ENCODE measurements around the gene SH3BGR. TPM values are rescaled to one million over a fixed set of nuclear protein-coding genes. Genes with fewer than 3 reads are reported as not detected.

The SH3BGR gene
- polyA plus RNA-seq, 4 donors = 2.6 to 8.7 (median 4.3) TPM

- no peak overlapping the region for H3K4me3 ChIP-seq (ENCODE audit: low read depth in 1 of 3, low read length in 3 of 3)
- 87 to 93% (median 91%) methylated on average over 6 of the region's 6 CpGs for WGBS, 3 donors
- H3K4me1 ChIP-seq (ENCODE audit: control insufficient read depth in 3 of 3, insufficient read depth in 2 of 3, low read depth in 1 of 3, low read length in 2 of 3) = no peaks in the 10 kb centered on the region
- no peak for FAIRE-seq
- H3K27me3 ChIP-seq (ENCODE audit: control insufficient read depth in 3 of 3, insufficient read depth in 3 of 3, low read length in 3 of 3) = peaks cover 0 to 2% (median 0%) of the 10 kb centered on the region in 3 donors
- H3K9me3 ChIP-seq (ENCODE audit: control insufficient read depth in 2 of 2, insufficient read depth in 1 of 2, low read depth in 1 of 2, low read length in 1 of 2) = no peaks in the 10 kb centered on the region
- no peaks in the 10 kb centered on the region for H3K36me3 ChIP-seq (ENCODE audit: control insufficient read depth in 3 of 3, insufficient read depth in 2 of 3, low read depth in 1 of 3, low read length in 3 of 3)
- DNase-seq = no peak
- no peak overlapping the region for H3K27ac ChIP-seq (ENCODE audit: low read depth in 1 of 3, low read length in 2 of 3)
Measured at GRCh38 chr21:39452970-39453342, 1.2 kb downstream of the SH3BGR start.

- no peak overlapping the region for H3K27ac ChIP-seq (ENCODE audit: low read depth in 1 of 3, low read length in 2 of 3)
- FAIRE-seq (no peak), DNase-seq (no peak)
- H3K4me1 ChIP-seq (ENCODE audit: control insufficient read depth in 3 of 3, insufficient read depth in 2 of 3, low read depth in 1 of 3, low read length in 2 of 3) = no peaks in the 10 kb centered on the region
- peaks cover 0 to 2% (median 0%) of the 10 kb centered on the region in 3 donors for H3K27me3 ChIP-seq (ENCODE audit: control insufficient read depth in 3 of 3, insufficient read depth in 3 of 3, low read length in 3 of 3)
- H3K4me3 ChIP-seq (ENCODE audit: low read depth in 1 of 3, low read length in 3 of 3) = no peak overlapping the region
- H3K9me3 ChIP-seq (ENCODE audit: control insufficient read depth in 2 of 2, insufficient read depth in 1 of 2, low read depth in 1 of 2, low read length in 1 of 2) = no peaks in the 10 kb centered on the region
- no peaks in the 10 kb centered on the region for H3K36me3 ChIP-seq (ENCODE audit: control insufficient read depth in 3 of 3, insufficient read depth in 2 of 3, low read depth in 1 of 3, low read length in 3 of 3)
- 96 to 97% (median 96%) methylated on average over 4 of the region's 4 CpGs for WGBS, 3 donors
Measured at GRCh38 chr21:39453571-39454179, 1.9 kb downstream of the SH3BGR start.

- whole genome bisulfite sequencing, 3 donors = 56 to 67% (median 63%) methylated on average over 6 of the region's 6 CpGs
- no peak for FAIRE-seq
- H3K36me3 ChIP-seq (ENCODE audit: control insufficient read depth in 3 of 3, insufficient read depth in 2 of 3, low read depth in 1 of 3, low read length in 3 of 3) = no peaks in the 10 kb centered on the region
- no peak overlapping the region for H3K27ac ChIP-seq (ENCODE audit: low read depth in 1 of 3, low read length in 2 of 3)
- H3K4me1 ChIP-seq (ENCODE audit: control insufficient read depth in 3 of 3, insufficient read depth in 2 of 3, low read depth in 1 of 3, low read length in 2 of 3) = no peaks in the 10 kb centered on the region
- DNase-seq = no peak
- no peaks in the 10 kb centered on the region for H3K9me3 ChIP-seq (ENCODE audit: control insufficient read depth in 2 of 2, insufficient read depth in 1 of 2, low read depth in 1 of 2, low read length in 1 of 2)
- peaks cover 0 to 2% (median 0%) of the 10 kb centered on the region in 3 donors for H3K27me3 ChIP-seq (ENCODE audit: control insufficient read depth in 3 of 3, insufficient read depth in 3 of 3, low read length in 3 of 3)
- H3K4me3 ChIP-seq (ENCODE audit: low read depth in 1 of 3, low read length in 3 of 3) = no peak overlapping the region
Measured at GRCh38 chr21:39454949-39455668, 3.3 kb downstream of the SH3BGR start.

GRCh38 chr21:39456665-39457064 is 4.9 kb downstream of the SH3BGR start:
- peaks cover 0 to under 1% (median 0%) of the 10 kb centered on the region in 3 donors for H3K27me3 ChIP-seq (ENCODE audit: control insufficient read depth in 3 of 3, insufficient read depth in 3 of 3, low read length in 3 of 3)
- H3K4me3 ChIP-seq (ENCODE audit: low read depth in 1 of 3, low read length in 3 of 3) = no peak overlapping the region
- no peaks in the 10 kb centered on the region for H3K36me3 ChIP-seq (ENCODE audit: control insufficient read depth in 3 of 3, insufficient read depth in 2 of 3, low read depth in 1 of 3, low read length in 3 of 3)
- no peak overlapping the region for H3K27ac ChIP-seq (ENCODE audit: low read depth in 1 of 3, low read length in 2 of 3)
- 85 to 88% (median 88%) methylated on average over 3 of the region's 3 CpGs for WGBS, 3 donors
- DNase-seq (no peak), FAIRE-seq (no peak)
- no peaks in the 10 kb centered on the region for H3K9me3 ChIP-seq (ENCODE audit: control insufficient read depth in 2 of 2, insufficient read depth in 1 of 2, low read depth in 1 of 2, low read length in 1 of 2)
- H3K4me1 ChIP-seq (ENCODE audit: control insufficient read depth in 3 of 3, insufficient read depth in 2 of 3, low read depth in 1 of 3, low read length in 2 of 3) = no peaks in the 10 kb centered on the region

GRCh38 chr21:39461419-39461818 is 9.6 kb downstream of the SH3BGR start:
- Histone ChIP-seq H3K4me1 (ENCODE audit: control insufficient read depth in 3 of 3, insufficient read depth in 2 of 3, low read depth in 1 of 3, low read length in 2 of 3) (no peaks in the 10 kb centered on the region), H3K9me3 (ENCODE audit: control insufficient read depth in 2 of 2, insufficient read depth in 1 of 2, low read depth in 1 of 2, low read length in 1 of 2) (no peaks in the 10 kb centered on the region), H3K27ac (ENCODE audit: low read depth in 1 of 3, low read length in 2 of 3) (no peak overlapping the region), H3K4me3 (ENCODE audit: low read depth in 1 of 3, low read length in 3 of 3) (no peak overlapping the region), H3K36me3 (ENCODE audit: control insufficient read depth in 3 of 3, insufficient read depth in 2 of 3, low read depth in 1 of 3, low read length in 3 of 3) (no peaks in the 10 kb centered on the region), H3K27me3 (ENCODE audit: control insufficient read depth in 3 of 3, insufficient read depth in 3 of 3, low read length in 3 of 3) (no peaks in the 10 kb centered on the region)
- DNase-seq (no peak), FAIRE-seq (no peak)
- WGBS, 3 donors = 77 to 84% (median 79%) methylated on average over 3 of the region's 3 CpGs

GRCh38 chr21:39463308-39463707 is 11.5 kb downstream of the SH3BGR start:
- FAIRE-seq (no peak), DNase-seq (no peak)
- H3K27me3 ChIP-seq (ENCODE audit: control insufficient read depth in 3 of 3, insufficient read depth in 3 of 3, low read length in 3 of 3) = no peaks in the 10 kb centered on the region
- no peaks in the 10 kb centered on the region for H3K4me1 ChIP-seq (ENCODE audit: control insufficient read depth in 3 of 3, insufficient read depth in 2 of 3, low read depth in 1 of 3, low read length in 2 of 3)
- H3K27ac ChIP-seq (ENCODE audit: low read depth in 1 of 3, low read length in 2 of 3) = no peak overlapping the region
- no peaks in the 10 kb centered on the region for H3K36me3 ChIP-seq (ENCODE audit: control insufficient read depth in 3 of 3, insufficient read depth in 2 of 3, low read depth in 1 of 3, low read length in 3 of 3)
- H3K4me3 ChIP-seq (ENCODE audit: low read depth in 1 of 3, low read length in 3 of 3) = no peak overlapping the region
- WGBS, 3 donors = 79 to 87% (median 79%) methylated on average over 3 of the region's 3 CpGs
- no peaks in the 10 kb centered on the region for H3K9me3 ChIP-seq (ENCODE audit: control insufficient read depth in 2 of 2, insufficient read depth in 1 of 2, low read depth in 1 of 2, low read length in 1 of 2)

- FAIRE-seq = no peak
Measured at GRCh38 chr21:39466584-39466983, 14.8 kb downstream of the SH3BGR start.

GRCh38 chr21:39467746-39468145 is 16.0 kb downstream of the SH3BGR start:
- DNase-seq (no peak), FAIRE-seq (no peak)
- Histone ChIP-seq H3K4me1 (ENCODE audit: control insufficient read depth in 3 of 3, insufficient read depth in 2 of 3, low read depth in 1 of 3, low read length in 2 of 3) (no peaks in the 10 kb centered on the region), H3K36me3 (ENCODE audit: control insufficient read depth in 3 of 3, insufficient read depth in 2 of 3, low read depth in 1 of 3, low read length in 3 of 3) (no peaks in the 10 kb centered on the region), H3K27ac (ENCODE audit: low read depth in 1 of 3, low read length in 2 of 3) (no peak overlapping the region), H3K9me3 (ENCODE audit: control insufficient read depth in 2 of 2, insufficient read depth in 1 of 2, low read depth in 1 of 2, low read length in 1 of 2) (no peaks in the 10 kb centered on the region), H3K4me3 (ENCODE audit: low read depth in 1 of 3, low read length in 3 of 3) (no peak overlapping the region), H3K27me3 (ENCODE audit: control insufficient read depth in 3 of 3, insufficient read depth in 3 of 3, low read length in 3 of 3) (no peaks in the 10 kb centered on the region)
- WGBS, 3 donors = 86 to 91% (median 87%) methylated on average over 3 of the region's 3 CpGs

More at GRCh38 chr21:39466584-39466983, 14.8 kb downstream of the SH3BGR start:
- H3K27ac ChIP-seq (ENCODE audit: low read depth in 1 of 3, low read length in 2 of 3) = no peak overlapping the region
- H3K9me3 ChIP-seq (ENCODE audit: control insufficient read depth in 2 of 2, insufficient read depth in 1 of 2, low read depth in 1 of 2, low read length in 1 of 2) = no peaks in the 10 kb centered on the region
- DNase-seq = no peak
- no peaks in the 10 kb centered on the region for H3K36me3 ChIP-seq (ENCODE audit: control insufficient read depth in 3 of 3, insufficient read depth in 2 of 3, low read depth in 1 of 3, low read length in 3 of 3)
- no peaks in the 10 kb centered on the region for H3K27me3 ChIP-seq (ENCODE audit: control insufficient read depth in 3 of 3, insufficient read depth in 3 of 3, low read length in 3 of 3)
- H3K4me3 ChIP-seq (ENCODE audit: low read depth in 1 of 3, low read length in 3 of 3) = no peak overlapping the region
- no peaks in the 10 kb centered on the region for H3K4me1 ChIP-seq (ENCODE audit: control insufficient read depth in 3 of 3, insufficient read depth in 2 of 3, low read depth in 1 of 3, low read length in 2 of 3)
